Muscle of leg (tissue), 11 donors: ENCODE measurements around the gene UBE2QL1. TPM values are rescaled to one million over a fixed set of nuclear protein-coding genes. Genes with fewer than 3 reads are reported as not detected.

Experiments
- DNase-seq: peaks from one replicate; pipeline ENCODE4 v3.0.0; 2013
- H3K27ac ChIP-seq: one replicate; pipeline ENCODE4 v1.5.1; 2013; ENCODE audit warnings: mild to moderate bottlenecking, low read length, control low read depth
- H3K27me3 ChIP-seq: one replicate; pipeline ENCODE4 v1.6.1; 2013; ENCODE audit warnings: low read length; ENCODE audit not compliant: control insufficient read depth, insufficient read depth
- H3K36me3 ChIP-seq: one replicate; pipeline ENCODE4 v1.6.1; 2013; ENCODE audit warnings: low read length; ENCODE audit not compliant: control insufficient read depth, insufficient read depth
- H3K4me1 ChIP-seq: one replicate; pipeline ENCODE4 v1.6.1; 2013; ENCODE audit warnings: low read length; ENCODE audit not compliant: control insufficient read depth, insufficient read depth
- H3K4me3 ChIP-seq: one replicate; pipeline ENCODE4 v1.5.1; 2013; ENCODE audit warnings: low read length, control low read depth
- H3K9me3 ChIP-seq: replicated peaks from 2 replicates; pipeline ENCODE4 v1.6.1; 2013; ENCODE audit warnings: low read depth, low read length; ENCODE audit not compliant: control insufficient read depth
- WGBS: methylation state at CpG from one replicate; pipeline ENCODE4 v1.1.5; 2013; ENCODE audit warnings: missing lambda C conversion rate; ENCODE audit not compliant: insufficient coverage; 5-methylcytosine and 5-hydroxymethylcytosine counted together
- polyA plus RNA-seq, 8 donors: library from polyadenylated mRNA; unstranded; fragments of 120-200 nt; gene quantifications; one replicate each; pipeline versions ENCODE4 v1.2.1 to v1.2.3, GENCODE V29; 2013; ENCODE audit warnings: inconsistent platforms in 1 of 8, low replicate concordance in 1 of 8; ENCODE audit not compliant: insufficient read length in 8 of 8, insufficient read depth in 1 of 8
- total RNA-seq: library from RNA; stranded (reverse); fragments of 120-200 nt; gene quantifications from one replicate; pipeline ENCODE4 v1.2.4, GENCODE V29; 2013

The UBE2QL1 gene
- total and polyA plus RNA-seq, 9 donors = 0.58 to 3.3 (median 1.8) TPM

DNA sequence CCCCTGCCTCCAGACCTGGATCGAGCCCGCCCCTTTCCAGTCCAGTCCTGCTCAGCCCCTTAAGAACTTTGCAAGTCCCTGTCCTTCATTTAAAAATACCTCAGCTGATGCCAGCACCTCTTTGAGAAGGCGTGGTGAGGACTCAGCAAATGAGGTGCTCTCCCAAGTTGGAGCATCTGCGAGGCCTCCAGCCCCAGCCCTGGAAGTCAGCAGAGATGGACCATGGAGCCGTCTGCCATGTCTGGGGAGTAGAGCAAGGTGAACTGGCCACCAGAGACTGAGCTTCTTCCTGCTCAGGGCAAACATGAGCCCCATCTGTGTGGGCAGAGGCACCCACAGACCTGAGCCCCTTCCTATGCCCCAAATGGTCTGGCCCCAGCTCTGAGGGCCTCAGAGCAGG lies 71.5 kb downstream of the UBE2QL1 start:
- no peaks in the 10 kb centered on the region for H3K36me3 ChIP-seq
- H3K27ac ChIP-seq = no peak overlapping the region
- H3K27me3 ChIP-seq = peaks cover 2% of the 10 kb centered on the region
- H3K9me3 ChIP-seq = no peaks in the 10 kb centered on the region
- no peak for DNase-seq
- WGBS = 77% methylated on average over 5 of the region's 5 CpGs
- H3K4me3 ChIP-seq = no peak overlapping the region
- H3K4me1 ChIP-seq = no peaks in the 10 kb centered on the region

- no peaks in the 10 kb centered on the region for H3K9me3 ChIP-seq
- H3K27ac ChIP-seq = no peak overlapping the region
- no peaks in the 10 kb centered on the region for H3K4me1 ChIP-seq
- DNase-seq = no peak
- H3K4me3 ChIP-seq = no peak overlapping the region
- WGBS = 82% methylated on average over 14 of the region's 16 CpGs
- H3K36me3 ChIP-seq = no peaks in the 10 kb centered on the region
- peaks cover 2% of the 10 kb centered on the region for H3K27me3 ChIP-seq
Measured at GRCh38 chr5:6522331-6522730, 73.7 kb downstream of the UBE2QL1 start.

- H3K4me3 ChIP-seq = no peak overlapping the region
- H3K27ac ChIP-seq = no peak overlapping the region
- no peaks in the 10 kb centered on the region for H3K4me1 ChIP-seq
- H3K36me3 ChIP-seq = no peaks in the 10 kb centered on the region
- H3K27me3 ChIP-seq = peaks cover 2% of the 10 kb centered on the region
- no peak for DNase-seq
- 61% methylated on average over 9 of the region's 9 CpGs for WGBS
- H3K9me3 ChIP-seq = no peaks in the 10 kb centered on the region
Measured at GRCh38 chr5:6522923-6523322, 74.3 kb downstream of the UBE2QL1 start.

DNA sequence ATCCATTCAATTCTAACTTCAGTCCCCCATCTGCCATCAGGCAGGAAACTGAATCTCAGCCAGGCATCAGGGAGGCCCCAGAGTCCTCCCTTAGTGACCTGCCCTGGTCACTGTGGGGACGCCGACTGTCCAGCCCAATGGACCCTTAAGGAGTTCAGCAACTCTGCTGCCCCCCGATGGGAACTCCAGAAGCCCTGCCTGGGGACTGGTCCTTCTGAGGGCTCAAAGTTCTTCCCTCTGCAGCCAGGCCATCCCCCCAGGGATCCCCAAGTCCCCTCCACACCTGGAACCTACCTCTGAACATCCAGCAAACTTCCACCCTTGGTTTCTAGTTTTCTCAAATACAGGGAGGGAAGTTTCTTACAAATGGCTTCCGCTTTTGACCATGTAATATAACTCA lies 76.8 kb downstream of the UBE2QL1 start:
- WGBS = 63% methylated on average over 3 of the region's 4 CpGs
- H3K4me3 ChIP-seq = no peak overlapping the region

DNA sequence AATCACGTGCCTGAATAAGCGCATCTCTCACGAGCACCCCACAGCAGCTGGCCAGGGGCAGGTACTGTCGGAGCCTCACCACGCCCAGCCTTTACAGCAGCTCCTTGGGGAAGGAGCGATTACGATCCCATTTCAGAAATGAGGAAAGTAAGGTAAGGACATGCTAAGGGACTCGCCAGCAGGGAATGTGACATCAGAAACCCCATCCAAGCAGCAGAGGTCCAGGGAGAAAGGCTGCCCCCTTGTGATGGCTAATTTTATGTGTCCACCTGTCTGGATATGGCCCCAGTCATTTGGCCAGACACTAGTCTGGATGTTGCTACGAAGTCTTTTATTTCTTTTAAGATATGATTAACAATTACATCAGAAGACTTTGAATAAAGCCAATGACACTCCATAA lies 77.3 kb downstream of the UBE2QL1 start:
- Histone ChIP-seq H3K4me1 (no peaks in the 10 kb centered on the region), H3K36me3 (no peaks in the 10 kb centered on the region), H3K9me3 (no peaks in the 10 kb centered on the region), H3K27me3 (peaks cover 2% of the 10 kb centered on the region), H3K4me3 (no peak overlapping the region), H3K27ac (no peak overlapping the region)
- WGBS = 42% methylated on average over 5 of the region's 9 CpGs
- DNase-seq = no peak

More for the DNA sequence above, 76.8 kb downstream of the UBE2QL1 start:
- DNase-seq = no peak
- Histone ChIP-seq H3K4me1 (no peaks in the 10 kb centered on the region), H3K27ac (no peak overlapping the region), H3K27me3 (peaks cover 2% of the 10 kb centered on the region), H3K9me3 (no peaks in the 10 kb centered on the region), H3K36me3 (no peaks in the 10 kb centered on the region)

GRCh38 chr5:6527749-6528455 lies 79.2 kb downstream of the UBE2QL1 start:
- 75% methylated on average over 10 of the region's 12 CpGs for WGBS
- Histone ChIP-seq H3K4me1 (no peaks in the 10 kb centered on the region), H3K27ac (no peak overlapping the region), H3K9me3 (no peaks in the 10 kb centered on the region), H3K27me3 (peaks cover under 1% of the 10 kb centered on the region), H3K4me3 (no peak overlapping the region), H3K36me3 (no peaks in the 10 kb centered on the region)
- DNase-seq = no peak

DNA sequence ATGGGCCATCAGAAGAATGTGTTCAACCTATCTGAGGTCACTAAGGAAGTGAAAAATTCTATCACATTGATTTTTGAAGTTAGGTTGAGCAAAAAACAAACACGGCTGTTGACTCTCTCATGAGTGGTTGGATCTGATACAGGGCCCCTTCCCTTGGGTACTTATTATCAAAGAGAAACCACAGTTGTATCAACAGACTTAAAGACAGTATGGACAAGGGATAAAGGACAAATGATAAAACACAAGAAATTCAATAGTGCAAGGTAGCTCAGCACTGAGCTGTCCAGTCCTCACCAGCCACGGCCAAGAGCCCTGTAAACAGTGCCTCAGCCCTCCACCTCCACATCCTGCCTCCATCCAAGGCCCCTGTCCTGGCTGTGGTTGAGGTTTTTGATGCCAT lies 86.9 kb downstream of the UBE2QL1 start:
- Histone ChIP-seq H3K4me1 (peaks cover 2% of the 10 kb centered on the region), H3K4me3 (no peak overlapping the region), H3K36me3 (no peaks in the 10 kb centered on the region), H3K27me3 (no peaks in the 10 kb centered on the region), H3K9me3 (no peaks in the 10 kb centered on the region), H3K27ac (no peak overlapping the region)
- DNase-seq = no peak
- WGBS = 71% methylated on average over 1 of the region's 2 CpGs

GRCh38 chr5:6539060-6539459 lies 90.4 kb downstream of the UBE2QL1 start:
- no peaks in the 10 kb centered on the region for H3K27me3 ChIP-seq
- no peak overlapping the region for H3K4me3 ChIP-seq
- H3K27ac ChIP-seq = no peak overlapping the region
- no peaks in the 10 kb centered on the region for H3K36me3 ChIP-seq
- 90% methylated on average over 1 of the region's 1 CpG for WGBS
- H3K4me1 ChIP-seq = peaks cover 9% of the 10 kb centered on the region
- H3K9me3 ChIP-seq = no peaks in the 10 kb centered on the region
- no peak for DNase-seq

GRCh38 chr5:6540111-6540827 lies 91.6 kb downstream of the UBE2QL1 start:
- H3K36me3 ChIP-seq = no peaks in the 10 kb centered on the region
- peak; percentile 69 for DNase-seq
- H3K27ac ChIP-seq = peak overlapping the region; percentile 69
- 81% methylated on average over 4 of the region's 6 CpGs for whole genome bisulfite sequencing
- H3K9me3 ChIP-seq = no peaks in the 10 kb centered on the region
- H3K4me1 ChIP-seq = peaks cover 9% of the 10 kb centered on the region
- H3K4me3 ChIP-seq = no peak overlapping the region
- no peaks in the 10 kb centered on the region for H3K27me3 ChIP-seq

GRCh38 chr5:6541256-6542013 lies 92.8 kb downstream of the UBE2QL1 start:
- Histone ChIP-seq H3K27ac (no peak overlapping the region), H3K27me3 (no peaks in the 10 kb centered on the region), H3K36me3 (no peaks in the 10 kb centered on the region), H3K4me1 (peaks cover 9% of the 10 kb centered on the region), H3K4me3 (no peak overlapping the region), H3K9me3 (no peaks in the 10 kb centered on the region)
- no peak for DNase-seq
- WGBS = 66% methylated on average over 3 of the region's 5 CpGs
